OCI-LY7 (cell line): ENCODE measurements around the gene KNSTRN. TPM values are rescaled to one million over a fixed set of nuclear protein-coding genes. Genes with fewer than 3 reads are reported as not detected.

Experiments used
- BruUV-seq: library from RNA; stranded (reverse); fragments of 400-500 nt; replicated peaks from 2 replicates; lab custom pipeline; 2021; lab: Mats Ljungman, UMichigan
- CTCF ChIA-PET: fragments of 300-600 bp; sonication (Branson Sonifier 250); formaldehyde crosslinking; loops from one replicate; lab custom pipeline; 2022; ENCODE audit warnings: antibody characterized with exemption; ENCODE audit not compliant: unreplicated experiment; lab: Charles Lee
- POLR2A ChIA-PET: fragments of 300-600 bp; sonication (Branson Sonifier 250); formaldehyde crosslinking; loops from one replicate; lab custom pipeline; 2022; ENCODE audit warnings: antibody characterized with exemption; lab: Charles Lee
- DNase-seq: peaks from one replicate; pipeline ENCODE4 v3.0.0-alpha.2; 2015; ENCODE audit warnings: low spot score
- H2AFZ ChIP-seq: fragments of 200-600 bp; sonication (generic), shearing (Covaris generic); 2 replicates; pipeline ENCODE4 v1.6.1; 2014; ENCODE audit warnings: mild to moderate bottlenecking, antibody characterized with exemption, low read length, moderate library complexity
- H3K27ac ChIP-seq: fragments of 200-600 bp; sonication (generic); 2 replicates; pipeline ENCODE4 v1.5.1; 2014; ENCODE audit warnings: mixed run types, low read depth, mild to moderate bottlenecking, moderate library complexity, low read length, inconsistent platforms; ENCODE audit not compliant: poor library complexity, severe bottlenecking
- H3K36me3 ChIP-seq: fragments of 200-600 bp; sonication (generic); 2 replicates; pipeline ENCODE4 v1.6.1; 2014; ENCODE audit warnings: mild to moderate bottlenecking, antibody characterized with exemption, low read length, moderate library complexity, mixed read lengths; ENCODE audit not compliant: insufficient read depth
- H3K4me1 ChIP-seq: fragments of 200-600 bp; sonication (generic); 2 replicates; pipeline ENCODE4 v1.5.1; 2014; ENCODE audit warnings: mild to moderate bottlenecking, low read length; ENCODE audit not compliant: insufficient read depth, poor library complexity, severe bottlenecking
- H3K4me2 ChIP-seq: fragments of 200-600 bp; sonication (generic); 2 replicates; pipeline ENCODE4 v1.6.1; 2014; ENCODE audit warnings: mild to moderate bottlenecking, low read length
- H3K4me3 ChIP-seq: fragments of 200-600 bp; sonication (generic); 2 replicates; pipeline ENCODE4 v1.5.1; 2014; ENCODE audit warnings: mild to moderate bottlenecking, low read depth, low read length; ENCODE audit not compliant: poor library complexity, severe bottlenecking
- H3K79me2 ChIP-seq: fragments of 200-600 bp; sonication (generic); 2 replicates; pipeline ENCODE4 v1.6.1; 2016; ENCODE audit warnings: low read depth, mild to moderate bottlenecking, low read length, moderate library complexity, mixed read lengths; ENCODE audit not compliant: insufficient read depth
- H3K9me2 ChIP-seq: fragments of 200-600 bp; sonication (generic); 2 replicates; pipeline ENCODE4 v1.6.1; 2016; ENCODE audit warnings: mild to moderate bottlenecking, low read length, mixed read lengths; ENCODE audit not compliant: insufficient read depth
- H3K9me3 ChIP-seq: fragments of 200-600 bp; sonication (generic); 2 replicates; pipeline ENCODE4 v1.6.1; 2014; ENCODE audit warnings: mild to moderate bottlenecking, mixed run types, low read length, mixed read lengths
- H4K20me1 ChIP-seq: fragments of 200-600 bp; sonication (generic); 2 replicates; pipeline ENCODE4 v1.6.1; 2014; ENCODE audit warnings: mild to moderate bottlenecking, antibody characterized with exemption, low read length, moderate library complexity, mixed read lengths; ENCODE audit not compliant: insufficient read depth
- EZH2phosphoT487 ChIP-seq: fragments of 200-600 bp; sonication (generic); IDR thresholded peaks from 2 replicates; pipeline ENCODE4 v1.6.1; 2018; ENCODE audit warnings: low read depth, borderline replicate concordance, mild to moderate bottlenecking, mixed run types, antibody characterized with exemption, low read length, moderate library complexity, mixed read lengths
- intact Hi-C: fragments of 100-400 bp; cut with micrococcal nuclease; formaldehyde crosslinking; loops from one replicate; pipeline ENCODE4 v1.10.0; 2022; ENCODE audit not compliant: unreplicated experiment
- total RNA-seq, 2 experiments: library from RNA; depleted of rRNA in 1 of 2; stranded (reverse); fragments of >200 nt in 1 of 2; shearing (Covaris generic) in 1 of 2; gene quantifications; 2 replicates each; pipeline ENCODE4 v1.2.3, GENCODE V29; 2014 to 2022
- TF ChIP-seq, protein P1 (sequence below): fragments of 200-600 bp; sonication (generic); conservative IDR thresholded peaks from 2 replicates; pipeline ENCODE4 v1.5.1; 2014; ENCODE audit warnings: mild to moderate bottlenecking, antibody characterized with exemption, low read length, moderate library complexity, mixed read lengths

KNSTRN gene
- total RNA-seq, 2 experiments from 2014 or later: 89.6 to 106 TPM

DNA sequence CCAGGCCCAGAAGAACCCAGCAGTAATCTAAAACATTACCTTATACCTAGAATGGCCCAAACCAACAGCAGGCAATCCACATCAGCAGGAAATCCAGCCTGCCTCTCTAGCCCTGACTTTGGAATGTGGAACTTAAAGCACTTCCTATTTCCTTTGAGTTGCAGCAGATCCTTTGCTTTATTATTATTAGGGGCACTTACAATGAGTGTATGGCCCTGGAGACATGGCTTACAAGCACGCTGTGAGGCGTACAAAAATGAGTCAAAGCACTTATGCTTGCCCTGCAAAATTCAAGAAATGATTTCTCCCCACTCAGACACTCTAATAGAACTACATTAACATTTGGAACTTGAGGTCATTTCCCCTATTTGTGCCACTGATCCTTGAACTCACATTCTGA, 9.5 kb upstream of the KNSTRN start:
- Histone ChIP-seq H3K27ac (no peak overlapping the region), H3K9me2 (no peaks in the 10 kb centered on the region), H3K4me3 (no peak overlapping the region), H3K4me2 (no peak overlapping the region), H4K20me1 (no peaks in the 10 kb centered on the region), H3K36me3 (no peaks in the 10 kb centered on the region), H2AFZ (no peak overlapping the region), H3K9me3 (no peaks in the 10 kb centered on the region), H3K79me2 (no peaks in the 10 kb centered on the region), H3K4me1 (peaks cover 5% of the 10 kb centered on the region)
- POLR2A ChIA-PET: no interaction called here
- intact Hi-C loops: no loop called here
- no peak for TF ChIP-seq EZH2phosphoT487
- TF ChIP-seq, protein P1, sequence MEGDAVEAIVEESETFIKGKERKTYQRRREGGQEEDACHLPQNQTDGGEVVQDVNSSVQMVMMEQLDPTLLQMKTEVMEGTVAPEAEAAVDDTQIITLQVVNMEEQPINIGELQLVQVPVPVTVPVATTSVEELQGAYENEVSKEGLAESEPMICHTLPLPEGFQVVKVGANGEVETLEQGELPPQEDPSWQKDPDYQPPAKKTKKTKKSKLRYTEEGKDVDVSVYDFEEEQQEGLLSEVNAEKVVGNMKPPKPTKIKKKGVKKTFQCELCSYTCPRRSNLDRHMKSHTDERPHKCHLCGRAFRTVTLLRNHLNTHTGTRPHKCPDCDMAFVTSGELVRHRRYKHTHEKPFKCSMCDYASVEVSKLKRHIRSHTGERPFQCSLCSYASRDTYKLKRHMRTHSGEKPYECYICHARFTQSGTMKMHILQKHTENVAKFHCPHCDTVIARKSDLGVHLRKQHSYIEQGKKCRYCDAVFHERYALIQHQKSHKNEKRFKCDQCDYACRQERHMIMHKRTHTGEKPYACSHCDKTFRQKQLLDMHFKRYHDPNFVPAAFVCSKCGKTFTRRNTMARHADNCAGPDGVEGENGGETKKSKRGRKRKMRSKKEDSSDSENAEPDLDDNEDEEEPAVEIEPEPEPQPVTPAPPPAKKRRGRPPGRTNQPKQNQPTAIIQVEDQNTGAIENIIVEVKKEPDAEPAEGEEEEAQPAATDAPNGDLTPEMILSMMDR: no peak
- BruUV-seq: no TSS peak
- DNase-seq: no peak
- CTCF ChIA-PET: no interaction called here

DNA sequence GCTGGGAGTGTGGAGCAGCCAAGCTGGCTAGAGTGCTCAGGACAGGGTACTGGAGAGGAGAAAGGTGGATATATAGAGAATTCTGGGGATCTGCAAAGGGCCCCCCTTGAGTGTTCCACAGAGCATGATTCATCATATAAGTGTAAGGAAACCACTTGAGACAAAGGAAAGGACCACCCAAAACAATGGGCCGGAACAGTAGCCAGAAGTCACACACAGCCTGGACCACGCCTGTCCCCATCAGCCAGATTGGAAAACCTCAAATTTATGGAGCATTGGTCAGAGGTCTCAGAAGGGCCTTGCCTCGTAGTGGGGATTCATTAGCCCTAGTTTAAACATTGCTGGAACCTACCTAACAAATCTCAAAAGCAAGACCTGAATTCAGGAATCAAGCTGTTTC, 4.9 kb upstream of the KNSTRN start:
- Histone ChIP-seq H2AFZ (no peak overlapping the region), H3K4me2 (no peak overlapping the region), H3K9me3 (no peaks in the 10 kb centered on the region), H3K27ac (no peak overlapping the region), H3K36me3 (no peaks in the 10 kb centered on the region), H4K20me1 (no peaks in the 10 kb centered on the region), H3K79me2 (no peaks in the 10 kb centered on the region), H3K4me1 (no peaks in the 10 kb centered on the region), H3K4me3 (no peak overlapping the region), H3K9me2 (no peaks in the 10 kb centered on the region)
- intact Hi-C loops: no loop called here
- TF ChIP-seq, protein P1: no peak
- TF ChIP-seq EZH2phosphoT487: no peak
- CTCF ChIA-PET: no interaction called here
- POLR2A ChIA-PET: interaction anchor here (0.9 to 1.5 kb wide), 2 partner anchors 9 to 21 kb away, joined by 3 to 4 read pairs; no protein-coding TSS in a partner anchor
- no peak for DNase-seq
- BruUV-seq: no TSS peak

DNA sequence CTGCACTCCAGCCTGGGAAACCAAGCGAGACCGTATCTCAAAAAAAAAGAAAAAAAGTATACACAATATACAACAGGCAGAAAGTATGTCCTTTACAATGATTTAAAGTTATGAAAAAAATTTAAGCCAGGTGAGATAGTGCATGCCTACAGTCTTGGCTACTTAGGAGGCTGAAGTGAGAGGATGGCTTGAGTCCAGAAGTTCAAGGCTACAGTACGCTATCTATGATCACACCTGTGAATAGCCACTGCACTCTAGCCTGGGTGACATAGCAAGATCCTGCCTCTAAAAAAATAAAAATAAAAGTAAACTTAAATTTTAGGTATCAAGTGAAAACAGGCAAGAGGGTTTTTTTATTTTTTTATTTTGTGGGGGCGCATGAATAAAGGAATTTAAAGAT, 3.1 kb upstream of the KNSTRN start:
- no peak for TF ChIP-seq EZH2phosphoT487
- TF ChIP-seq, protein P1: no peak
- Histone ChIP-seq H3K27ac (no peak overlapping the region), H3K36me3 (peaks cover 2% of the 10 kb centered on the region), H3K4me2 (no peak overlapping the region), H4K20me1 (no peaks in the 10 kb centered on the region), H3K9me2 (no peaks in the 10 kb centered on the region), H3K4me1 (peaks cover 7% of the 10 kb centered on the region), H3K4me3 (no peak overlapping the region), H3K79me2 (peaks cover 14% of the 10 kb centered on the region), H2AFZ (no peak overlapping the region), H3K9me3 (no peaks in the 10 kb centered on the region)
- CTCF ChIA-PET: no interaction called here
- intact Hi-C loops: no loop called here
- BruUV-seq: no TSS peak
- no peak for DNase-seq
- POLR2A ChIA-PET: no interaction called here
